HepG2 (cell line): ENCODE results near the gene VDAC2. TPM values are rescaled to one million over a fixed set of nuclear protein-coding genes. Genes with fewer than 3 reads are reported as not detected.

Experiments used
- ATAC-seq: fragments of 200-7000 bp; cut with Tn5 transposase; 3 replicates; pipeline ENCODE4 v1.9.1; 2020; ENCODE audit warnings: mild to moderate bottlenecking, moderate library complexity
- BruUV-seq: library from RNA; stranded (reverse); fragments of 400-500 nt; replicated peaks from 2 replicates; lab custom pipeline; 2021; lab: Mats Ljungman, UMichigan
- CTCF ChIA-PET: fragments of 300-600 bp; formaldehyde crosslinking; extraction: SDS; loops from one replicate; lab custom pipeline; 2021; ENCODE audit warnings: low total read pairs, inconsistent platforms, low intra/inter-chr PET ratio; lab: Yijun Ruan, JAX
- POLR2A ChIA-PET: fragments of 350-600 bp; sonication (Branson Sonifier 250); formaldehyde crosslinking; loops from one replicate; lab custom pipeline; 2020; ENCODE audit warnings: antibody characterized with exemption, inconsistent platforms; lab: Yijun Ruan, JAX
- DNase-seq: peaks from one replicate; pipeline ENCODE4 v3.0.0-alpha.2; 2015; ENCODE audit warnings: low spot score
- FAIRE-seq: peaks from 3 replicates; lab custom pipeline; 2011; peaks lifted over from hg19 to GRCh38; lab: Jason Lieb, UNC
- H2AFZ ChIP-seq: one replicate; pipeline ENCODE4 v1.6.1; 2011; ENCODE audit warnings: low read length, inconsistent platforms
- H3K27ac ChIP-seq: fragments of 300-600 bp; 3 replicates; pipeline ENCODE4 v1.8.0; 2011; ENCODE audit warnings: mixed run types, mild to moderate bottlenecking, mixed read lengths, low read length, inconsistent platforms; ENCODE audit not compliant: insufficient read depth; ENCODE audit errors: extremely low read length
- H3K27me3 ChIP-seq, 2 experiments: fragments of 200-600 bp in 1 of 2; 2 replicates in 1 of 2; 3 replicates in 1 of 2; pipeline versions ENCODE4 v1.6.0 to v1.8.0; 2011; ENCODE audit warnings: low read length in 2 of 2, mild to moderate bottlenecking in 2 of 2, moderate library complexity in 2 of 2, inconsistent platforms in 1 of 2; ENCODE audit not compliant: insufficient read depth in 2 of 2, control insufficient read depth in 1 of 2
- H3K36me3 ChIP-seq, 2 experiments: fragments of 200-600 bp in 1 of 2; replicated peaks in 1 of 2; 2 replicates in 1 of 2; 3 replicates in 1 of 2; pipeline versions ENCODE4 v1.5.1 to v1.8.0; 2011; ENCODE audit warnings: low read length in 2 of 2, inconsistent platforms in 1 of 2; ENCODE audit not compliant: insufficient read depth in 2 of 2, control insufficient read depth in 1 of 2
- H3K4me1 ChIP-seq: 2 replicates; pipeline ENCODE4 v1.5.1; 2012; ENCODE audit warnings: low read length, inconsistent platforms; ENCODE audit not compliant: insufficient read depth
- H3K4me2 ChIP-seq: 2 replicates; pipeline ENCODE4 v1.6.0; 2011; ENCODE audit warnings: low read depth, low read length, inconsistent platforms
- H3K4me3 ChIP-seq, 3 experiments: fragments of 200-600 bp in 1 of 3; sonication (generic), shearing (Covaris generic) in 1 of 3; replicated peaks in 1 of 3; 2 replicates each; pipeline ENCODE4 v1.5.1; 2011 to 2016; ENCODE audit warnings: low read length in 3 of 3, inconsistent platforms in 2 of 3, low read depth in 2 of 3, mild to moderate bottlenecking in 2 of 3, control low read depth in 1 of 3, mixed read lengths in 1 of 3; ENCODE audit not compliant: insufficient read depth in 1 of 3
- H3K79me2 ChIP-seq: one replicate; pipeline ENCODE4 v1.6.1; 2011; ENCODE audit warnings: low read length, inconsistent platforms; ENCODE audit not compliant: insufficient read depth
- H3K9ac ChIP-seq: 2 replicates; pipeline ENCODE4 v1.6.0; 2011; ENCODE audit warnings: mild to moderate bottlenecking, low read depth, low read length, inconsistent platforms; ENCODE audit not compliant: insufficient read depth
- H3K9me3 ChIP-seq: 2 replicates; pipeline ENCODE4 v1.5.1; 2012; ENCODE audit warnings: mild to moderate bottlenecking, low read length
- H4K20me1 ChIP-seq: 2 replicates; pipeline ENCODE4 v1.6.0; 2011; ENCODE audit warnings: inconsistent platforms, mild to moderate bottlenecking, low read length, moderate library complexity; ENCODE audit not compliant: insufficient read depth
- CHD2 ChIP-seq: IDR thresholded peaks from 2 replicates; pipeline ENCODE4 v1.6.1; 2011; ENCODE audit warnings: low read depth, low read length, improper control_type of control experiment
- HMG20B ChIP-seq: conservative IDR thresholded peaks from 2 replicates; pipeline ENCODE4 v1.6.1; 2016; ENCODE audit warnings: missing genetic modification reagents, missing compliant biosample characterization
- NFE2L1 ChIP-seq: sonication (generic); formaldehyde crosslinking; IDR thresholded peaks from 2 replicates; pipeline ENCODE4 v1.4.0; 2020; ENCODE audit warnings: missing genetic modification reagents, mild to moderate bottlenecking, borderline replicate concordance
- ZMAT5 ChIP-seq: sonication (generic); formaldehyde crosslinking; IDR thresholded peaks from 2 replicates; pipeline ENCODE4 v1.5.0; 2020; ENCODE audit warnings: mild to moderate bottlenecking, low read depth, missing genetic modification reagents, borderline replicate concordance
- ZNF253 ChIP-seq: sonication (generic); formaldehyde crosslinking; IDR thresholded peaks from 2 replicates; pipeline ENCODE4 v1.8.0; 2022; ENCODE audit warnings: mild to moderate bottlenecking, missing genetic modification reagents, borderline replicate concordance
- ZNF589 ChIP-seq: sonication (generic); formaldehyde crosslinking; conservative IDR thresholded peaks from 2 replicates; pipeline ENCODE4 v1.8.0; 2022; ENCODE audit warnings: mild to moderate bottlenecking, moderate library complexity, missing genetic modification reagents
- WGBS: methylation state at CpG from one replicate; pipeline ENCODE4 v1.1.6; 2017; ENCODE audit warnings: low lambda C conversion rate; 5-methylcytosine and 5-hydroxymethylcytosine counted together
- in situ Hi-C: cut with HindIII; loops from 2 replicates; pipeline ENCODE4 v1.10.0; 2017; ENCODE audit warnings: low pct_unique_long_range_greater_than_20kb; ENCODE audit not compliant: extremely low pct_ligation_motif_present
- intact Hi-C: fragments of 100-400 bp; cut with micrococcal nuclease; formaldehyde crosslinking; loops from one replicate; pipeline ENCODE4 v1.10.0; 2022; ENCODE audit not compliant: unreplicated experiment
- polyA plus RNA-seq, 8 experiments: library from polyadenylated mRNA; depleted of rRNA in 3 of 8; stranded (reverse) in 7 of 8; unstranded in 1 of 8; fragments of >200 nt; fragmentation: Illumina TruSeq in 4 of 8; extraction: Trizol in 4 of 8; gene quantifications; 2 replicates each; pipeline versions ENCODE4 v1.2.1 to v1.2.3, GENCODE V29; 2011 to 2016; ENCODE audit warnings: low read depth in 4 of 8, missing spikeins in 1 of 8, mixed read lengths in 1 of 8; ENCODE audit not compliant: insufficient read depth in 1 of 8
- total RNA-seq, 5 experiments: library from RNA; depleted of rRNA; stranded (reverse); fragments of >200 nt; fragmentation: Illumina TruSeq; extraction: Trizol; gene quantifications; 2 replicates each; pipeline ENCODE4 v1.2.3, GENCODE V29; 2016; ENCODE audit warnings: low read depth in 1 of 5
- TF ChIP-seq, protein P1 (sequence below): IDR thresholded peaks from 2 replicates; pipeline ENCODE4 v1.6.1; 2016; ENCODE audit warnings: mild to moderate bottlenecking

The VDAC2 gene
- total and polyA plus RNA-seq, 2 of the 13 experiments (the other 11 are each of a cell fraction or from before 2014, with no cell fraction given), result 67.9 to 222 TPM

GRCh38 chr10:75197066-75197465, 13.5 kb upstream of the VDAC2 start:
- ChIA-PET POLR2A (interaction anchor here (0.9 to 2.1 kb wide), 2 partner anchors 12 to 14 kb away, joined by 7 to 11 read pairs; partner anchors contain the start of gene VDAC2), CTCF (no interaction called here)
- Histone ChIP-seq H3K27ac (no peak overlapping the region), H4K20me1 (no peaks in the 10 kb centered on the region), H3K79me2 (no peaks in the 10 kb centered on the region), H3K9ac (no peak overlapping the region), H2AFZ (no peak overlapping the region), H3K9me3 (no peaks in the 10 kb centered on the region), H3K4me3 (no peak overlapping the region), H3K4me2 (no peak overlapping the region), H3K4me1 (peaks cover 12% of the 10 kb centered on the region), H3K27me3 (no peaks in the 10 kb centered on the region; a peak in 1 of 5 replicates), H3K36me3 (no peaks in the 10 kb centered on the region)
- FAIRE-seq (no peak), ATAC-seq (no peak), DNase-seq (no peak)
- WGBS, result 83% methylated on average over 3 of the region's 3 CpGs
- intact Hi-C loops (no loop called here), in situ Hi-C loops (no loop called here)
- no TSS peak for BruUV-seq
- TF ChIP-seq CHD2, result no peak
- no peak for TF ChIP-seq ZNF589 (CRISPR knock-in tag)
- TF ChIP-seq ZNF253 (CRISPR knock-in tag), result no peak
- TF ChIP-seq ZMAT5 (CRISPR knock-in tag), result no peak
- no peak for TF ChIP-seq NFE2L1
- TF ChIP-seq, protein P1, sequence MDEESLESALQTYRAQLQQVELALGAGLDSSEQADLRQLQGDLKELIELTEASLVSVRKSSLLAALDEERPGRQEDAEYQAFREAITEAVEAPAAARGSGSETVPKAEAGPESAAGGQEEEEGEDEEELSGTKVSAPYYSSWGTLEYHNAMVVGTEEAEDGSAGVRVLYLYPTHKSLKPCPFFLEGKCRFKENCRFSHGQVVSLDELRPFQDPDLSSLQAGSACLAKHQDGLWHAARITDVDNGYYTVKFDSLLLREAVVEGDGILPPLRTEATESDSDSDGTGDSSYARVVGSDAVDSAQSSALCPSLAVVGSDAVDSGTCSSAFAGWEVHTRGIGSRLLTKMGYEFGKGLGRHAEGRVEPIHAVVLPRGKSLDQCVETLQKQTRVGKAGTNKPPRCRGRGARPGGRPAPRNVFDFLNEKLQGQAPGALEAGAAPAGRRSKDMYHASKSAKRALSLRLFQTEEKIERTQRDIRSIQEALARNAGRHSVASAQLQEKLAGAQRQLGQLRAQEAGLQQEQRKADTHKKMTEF (CRISPR knock-in tag), result no peak
- TF ChIP-seq HMG20B (CRISPR knock-in tag), result no peak
